ENCODE results near the gene ITGAD. TPM values are rescaled to one million over a fixed set of nuclear protein-coding genes. Genes with fewer than 3 reads are reported as not detected.
A peak's percentile ranks its signal among the peaks of the same experiment; 100 is the strongest.

ITGAD gene
- polyA plus RNA-seq, 1 of the 3 experiments (the other 2 are of a cell fraction), result not detected

- TF ChIP-seq ZBTB33 (IDR thresholded peaks at IDR 0.05; ENCODE audit: borderline replicate concordance, low read depth) (no peak), FOXJ3 (CRISPR knock-in tag; IDR thresholded peaks at IDR 0.05) (no peak), PBX3 (IDR thresholded peaks at IDR 0.05) (no peak), JUND (IDR thresholded peaks at IDR 0.05) (no peak), RAD21 (IDR thresholded peaks at IDR 0.05; ENCODE audit: low read length) (peak; percentile 56), FOSL2 (IDR thresholded peaks at IDR 0.05; ENCODE audit: borderline replicate concordance, low read depth) (no peak), TCF12 (IDR thresholded peaks at IDR 0.05) (peak; percentile 13; the same call in 1 of the 2 replicates), GATA2 (CRISPR knock-in tag; IDR thresholded peaks at IDR 0.05) (peak; percentile 69), EZH2phosphoT487 (IDR thresholded peaks at IDR 0.05; ENCODE audit: borderline replicate concordance, low read depth) (no peak), MXI1 (IDR thresholded peaks at IDR 0.05; ENCODE audit: low read depth, low read length) (peak; percentile 57; the same call in 1 of the 2 replicates), EP300 (IDR thresholded peaks at IDR 0.05; ENCODE audit: borderline replicate concordance in 1 of 2, low read depth in 1 of 2, low read length in 1 of 2) (no peak), MAX (IDR thresholded peaks at IDR 0.05; ENCODE audit: low read depth) (peak; percentile 66; the same call in 1 of the 2 replicates), NFIC (IDR thresholded peaks at IDR 0.05; ENCODE audit: borderline replicate concordance) (no peak), GABPA (IDR thresholded peaks at IDR 0.05; ENCODE audit: low read depth) (no peak), FOXM1 (IDR thresholded peaks at IDR 0.05; ENCODE audit: low read depth) (no peak), IRF3 (IDR thresholded peaks at IDR 0.05; ENCODE audit: low read depth, low read length) (no peak)
These were observed 58.7 kb downstream of the ITGAD start (continued) for GRCh38 chr16:31451681-31452351.

GRCh38 chr16:31452631-31453106 lies 59.5 kb downstream of the ITGAD start:
- Histone ChIP-seq H3K9ac (peak overlapping the region; percentile 39; the same call in 1 of the 2 replicates), H3K36me3 (replicated peaks in 1 of 2; ENCODE audit: control insufficient read depth in 1 of 2, insufficient read depth in 2 of 2, low read length in 1 of 2) (peaks cover 3 to 10% of the 10 kb centered on the region in 2 experiments), H3K9me3 (no peaks in the 10 kb centered on the region), H3K4me1 (ENCODE audit: control insufficient read depth in 1 of 2, insufficient read depth in 2 of 2, low read depth in 1 of 2, low read length in 1 of 2) (peaks cover 38 to 50% of the 10 kb centered on the region in 2 experiments; a peak in 3 of 4 replicates), H3K27me3 (ENCODE audit: insufficient read depth) (no peaks in the 10 kb centered on the region), H4K20me1 (ENCODE audit: insufficient read depth) (peaks cover 32% of the 10 kb centered on the region), H3K4me2 (peak overlapping the region; percentile 62), H2AFZ (ENCODE audit: low read depth) (no peak overlapping the region), H3K79me2 (ENCODE audit: insufficient read depth) (peaks cover 53% of the 10 kb centered on the region), H3F3A (replicated peaks; ENCODE audit: insufficient read depth) (peaks cover 24% of the 10 kb centered on the region), H3K27ac (ENCODE audit: low read depth in 2 of 2, low read length in 1 of 2) (peak overlapping the region; percentile 60 to 95), H3K9me2 (no peaks in the 10 kb centered on the region), H3K4me3 (ENCODE audit: low read depth in 2 of 2, low read length in 1 of 2) (no peak overlapping the region)
- ChIA-PET CTCF (interaction anchor here (0.8 to 2.6 kb wide), 7 partner anchors 9 to 468 kb away, joined by 3 to 33 read pairs (median 7); partner anchors contain the start of genes HSD3B7 and ZNF843), POLR2A (no interaction called here)
- no peak for DNase-seq
- WGBS (ENCODE audit: low lambda C conversion rate), result 50% methylated on average over 3 of the region's 3 CpGs
- TF ChIP-seq SMC3 (IDR thresholded peaks at IDR 0.05; ENCODE audit: low read depth, low read length) (no peak), MXI1 (IDR thresholded peaks at IDR 0.05; ENCODE audit: low read depth, low read length) (no peak), FOSL2 (IDR thresholded peaks at IDR 0.05; ENCODE audit: borderline replicate concordance, low read depth) (peak; percentile 63; the same call in 1 of the 2 replicates), USF1 (IDR thresholded peaks at IDR 0.05; ENCODE audit: borderline replicate concordance, low read depth) (no peak), EP300 (IDR thresholded peaks at IDR 0.05; ENCODE audit: borderline replicate concordance in 1 of 2, low read depth in 1 of 2, low read length in 1 of 2) (no peak), TEAD4 (IDR thresholded peaks at IDR 0.05; ENCODE audit: borderline replicate concordance, insufficient read depth) (no peak), JUND (IDR thresholded peaks at IDR 0.05) (peak; percentile 71; the same call in 1 of the 2 replicates), SIN3A (IDR thresholded peaks at IDR 0.05; ENCODE audit: borderline replicate concordance, low read depth, low read length) (no peak), ZBTB33 (IDR thresholded peaks at IDR 0.05; ENCODE audit: borderline replicate concordance, low read depth) (no peak), GATA2 (CRISPR knock-in tag; IDR thresholded peaks at IDR 0.05) (no peak), FOXM1 (IDR thresholded peaks at IDR 0.05; ENCODE audit: low read depth) (no peak), NFIC (IDR thresholded peaks at IDR 0.05; ENCODE audit: borderline replicate concordance) (peak; percentile 78), FOXJ3 (CRISPR knock-in tag; IDR thresholded peaks at IDR 0.05) (no peak), RFX5 (IDR thresholded peaks at IDR 0.05; ENCODE audit: low read length) (no peak), ELF1 (IDR thresholded peaks at IDR 0.05) (peak; percentile 68)

All from SK-N-SH (cell line).